Measurements from ENCODE around the gene RBAK.
"Not testable (repeated sequence)": the region's sequence is repeated elsewhere in the genome, so short reads cannot be mapped to it uniquely, and the experiment has no call there.

RBAK gene

DNA sequence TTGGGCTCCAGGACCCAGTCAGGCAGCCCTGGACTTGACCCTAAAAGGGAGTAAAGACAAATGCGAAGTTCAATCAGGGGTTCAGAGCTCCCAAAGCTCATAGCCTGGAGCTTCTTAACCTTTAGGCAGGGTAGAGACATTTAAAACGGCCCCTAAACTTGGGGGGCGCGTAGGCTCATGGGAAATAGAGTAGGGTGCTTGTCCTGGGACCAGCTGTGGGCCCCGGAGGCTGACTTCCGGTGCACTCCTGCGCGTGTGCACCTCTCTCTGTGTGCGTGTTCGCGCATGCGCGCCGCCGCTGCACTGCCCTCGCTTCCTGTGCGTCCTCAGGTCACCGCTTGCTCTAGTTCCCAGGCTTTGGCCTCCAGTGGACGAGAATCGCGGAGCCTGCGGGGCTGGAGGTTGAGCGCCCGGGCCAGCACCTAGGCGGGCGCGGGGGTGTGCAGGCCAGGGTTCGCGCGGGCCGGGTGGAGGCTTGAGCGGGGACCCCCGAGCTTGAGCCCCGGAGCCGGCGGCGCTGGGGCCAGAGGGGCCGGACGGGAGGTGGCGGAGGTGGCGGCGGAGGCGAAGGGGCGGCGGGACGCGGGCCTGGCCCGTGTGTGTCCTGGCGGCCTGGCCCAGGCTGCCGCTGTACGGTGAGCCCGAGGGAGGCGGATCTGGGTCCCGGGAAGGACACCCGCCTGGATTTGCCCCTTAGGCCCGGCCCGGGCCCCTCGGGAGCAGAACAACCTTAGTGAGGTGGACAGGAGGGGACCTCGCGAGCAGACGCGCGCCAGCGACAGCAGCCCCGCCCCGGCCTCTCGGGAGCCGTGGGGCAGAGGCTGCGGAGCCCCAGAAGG is at the start of gene RBAK:
TSS of gene RBAK (plus strand) at position 303 of the 839 bp plus-strand sequence. CDS start 2,217 bp downstream, outside the sequence.
- peak; percentile 99 for DNase-seq

GRCh38 chr7:4996696-4997222 is 48.9 kb upstream of the RBAK start:
- no peak for DNase-seq

DNA sequence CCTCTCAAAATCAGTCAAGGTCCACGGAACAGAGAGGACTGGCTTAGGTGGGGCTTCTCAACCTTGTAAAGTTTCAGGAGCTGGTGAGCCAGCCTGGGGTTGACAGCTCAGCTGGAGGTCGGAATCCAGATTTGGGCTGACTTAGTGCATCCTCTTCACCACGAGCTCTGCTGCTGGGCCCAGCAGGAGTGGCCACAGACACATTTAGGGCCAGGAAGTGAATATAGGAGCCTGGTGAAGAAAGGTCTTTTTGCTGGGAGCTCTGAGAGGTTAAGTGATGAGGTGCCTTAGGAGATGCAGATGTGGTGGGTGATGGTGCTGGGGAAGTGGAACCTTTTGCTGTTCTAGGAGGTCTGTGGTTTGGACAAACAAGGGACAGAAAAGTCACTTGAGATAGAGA is 47.4 kb upstream of the RBAK start:
- no peak for DNase-seq

DNA sequence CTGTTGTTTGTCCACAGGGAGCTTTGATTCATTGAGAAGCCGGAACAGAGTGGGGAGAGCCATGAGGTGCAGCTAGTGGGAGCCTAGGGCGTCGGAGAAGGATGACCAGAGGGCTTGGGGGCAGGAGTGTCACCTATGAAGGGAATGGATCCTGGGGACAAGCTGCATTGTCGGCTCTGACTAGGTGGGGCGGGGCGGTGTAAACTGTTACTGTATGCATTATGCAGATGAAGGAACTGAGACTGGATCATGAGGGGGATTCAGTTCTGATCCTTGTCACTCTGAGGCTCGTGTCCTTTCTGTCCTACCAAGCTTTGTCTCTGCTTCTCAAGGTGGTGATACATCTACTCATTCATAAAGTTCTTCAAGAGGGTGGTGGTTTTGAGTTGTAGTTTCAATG is 46.8 kb upstream of the RBAK start:
- no peak for DNase-seq

DNA sequence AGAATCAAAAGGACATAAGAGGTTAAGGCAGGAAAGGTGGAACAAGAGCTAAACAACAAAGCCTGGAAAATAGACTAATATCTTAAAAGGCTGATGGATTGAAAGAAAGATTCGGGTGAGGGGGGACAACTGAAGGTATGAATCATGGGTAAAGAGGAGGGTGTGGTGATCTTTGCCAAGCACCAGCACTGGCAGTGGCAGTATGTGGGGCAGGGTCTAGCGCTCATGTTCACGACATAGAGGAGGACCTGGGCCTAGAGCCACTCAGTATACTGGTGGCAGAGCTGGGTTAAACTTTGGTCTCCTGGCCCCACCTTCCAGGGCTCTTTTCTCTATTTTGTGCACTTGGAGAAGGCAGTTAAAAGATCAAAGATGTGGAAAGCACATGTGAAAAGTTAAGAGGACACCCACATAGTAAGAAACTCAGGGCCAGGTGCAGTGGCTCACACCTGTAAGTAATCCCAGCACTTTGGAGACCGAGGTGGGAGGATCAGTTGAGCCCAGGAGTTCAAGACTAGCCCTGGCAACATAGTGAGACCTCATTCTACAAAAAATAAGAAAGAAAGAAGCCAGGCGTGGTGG is 46.2 kb upstream of the RBAK start:
- no peak for DNase-seq

DNA sequence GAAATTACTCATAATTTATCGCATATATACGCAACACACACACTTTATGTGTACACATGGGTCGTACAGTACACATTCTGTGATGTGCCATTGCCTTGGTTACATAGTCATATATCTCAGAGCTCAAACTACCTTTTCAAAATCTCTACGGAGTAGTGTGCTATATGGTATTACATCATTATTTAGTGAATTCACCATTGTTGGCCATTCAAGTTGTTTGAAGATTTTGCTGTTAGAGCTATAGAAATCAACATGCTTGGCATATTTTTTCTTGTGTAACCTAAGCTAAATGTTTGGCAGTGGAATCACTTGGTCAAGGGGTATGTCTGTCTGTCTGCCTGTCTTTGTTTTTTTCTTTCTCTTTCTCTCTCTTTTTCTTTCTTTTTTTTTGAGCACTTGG is 44.7 kb upstream of the RBAK start:
- DNase-seq, result no peak

DNA sequence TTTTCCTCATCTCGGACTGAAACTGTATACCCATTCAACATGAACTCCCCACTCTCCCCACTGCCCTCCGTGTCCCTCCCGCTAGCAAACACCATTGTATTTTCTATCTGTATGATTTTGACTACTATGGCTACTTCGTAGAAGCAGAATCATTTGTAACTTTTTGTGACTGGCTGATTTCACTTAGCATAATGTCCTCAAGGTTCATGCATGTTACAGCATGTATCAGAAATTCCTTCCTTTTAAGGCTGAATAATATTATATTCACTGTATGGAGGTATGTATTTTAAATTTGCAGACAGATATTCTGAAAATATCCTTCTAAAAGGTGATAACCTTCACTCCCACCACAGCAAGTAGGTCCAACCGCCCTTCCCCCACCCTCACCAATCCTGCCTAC is 43.7 kb upstream of the RBAK start:
- no peak for DNase-seq

- DNase-seq, result peak; percentile 62
Measured at GRCh38 chr7:5005066-5005465, 40.6 kb upstream of the RBAK start.

GRCh38 chr7:5012985-5013384 is 32.7 kb upstream of the RBAK start:
- DNase-seq, result no peak

DNA sequence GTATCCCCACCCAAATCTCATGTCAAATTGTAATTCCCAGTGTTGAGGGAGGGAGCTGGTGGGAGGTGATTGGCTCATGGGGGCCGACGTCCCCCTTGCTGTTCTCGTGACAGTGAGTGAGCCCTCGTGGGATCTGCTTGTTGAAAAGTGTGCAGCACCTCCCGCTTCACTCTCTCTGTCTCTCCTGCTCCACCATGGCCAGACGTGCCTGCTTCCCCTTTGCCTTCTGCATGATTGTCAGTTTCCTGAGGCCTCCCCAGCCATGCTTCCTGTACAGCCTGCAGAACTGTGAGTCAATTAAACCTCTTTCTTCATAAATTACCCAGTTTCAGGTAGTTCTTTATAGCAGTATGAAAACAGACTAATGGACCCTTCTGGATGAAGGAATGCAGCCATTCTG is 29.7 kb upstream of the RBAK start:
- DNase-seq, result not testable (repeated sequence)

DNA sequence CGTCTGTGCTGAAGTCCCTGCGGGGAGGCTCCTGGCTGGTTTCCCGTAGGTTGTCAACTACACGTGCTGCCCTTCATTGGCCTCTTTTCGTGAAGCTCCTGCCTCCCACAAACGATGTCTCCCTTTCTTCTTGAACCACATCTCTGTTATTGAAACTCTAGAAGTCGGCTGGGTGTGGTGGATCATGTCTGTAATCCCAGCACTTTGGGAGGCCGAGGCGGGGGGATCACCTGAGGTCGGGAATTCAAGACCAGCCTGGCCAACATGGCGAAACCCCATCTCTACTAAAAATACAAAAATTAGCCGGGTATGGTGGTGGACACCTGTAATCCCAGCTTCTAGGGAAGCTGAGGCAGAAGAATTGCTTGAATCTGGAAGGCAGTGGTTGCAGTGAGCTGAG is 28.0 kb upstream of the RBAK start:
- DNase-seq, result not testable (repeated sequence)

DNA sequence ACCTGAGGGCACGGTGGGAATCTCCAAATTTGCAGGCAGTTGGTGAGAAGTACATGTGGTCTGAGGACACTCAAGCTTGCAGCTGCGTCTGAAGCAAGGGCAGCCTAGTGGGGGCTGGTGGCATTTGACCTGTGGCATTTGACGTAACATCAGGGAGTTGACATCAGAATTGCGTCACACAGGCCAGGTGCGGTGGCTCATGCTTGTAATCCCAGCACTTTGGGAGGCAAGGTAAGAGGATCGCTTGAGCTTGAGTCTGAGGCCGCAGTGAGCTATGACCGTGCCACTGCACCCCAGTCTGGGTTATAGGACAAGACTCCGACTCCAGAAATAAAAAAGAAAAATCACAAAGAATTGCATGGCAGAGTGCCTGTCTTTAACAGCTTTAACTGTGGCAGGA is 25.6 kb upstream of the RBAK start:
- no peak for DNase-seq

GRCh38 chr7:5020976-5021550 is 24.6 kb upstream of the RBAK start:
- not testable (repeated sequence) for DNase-seq

GRCh38 chr7:5023626-5024025 is 22.0 kb upstream of the RBAK start:
- DNase-seq, result not testable (repeated sequence)

GRCh38 chr7:5027796-5028410 is 17.8 kb upstream of the RBAK start:
- not testable (repeated sequence) for DNase-seq

GRCh38 chr7:5033186-5033585 is 12.5 kb upstream of the RBAK start:
- DNase-seq, result not testable (repeated sequence)

DNA sequence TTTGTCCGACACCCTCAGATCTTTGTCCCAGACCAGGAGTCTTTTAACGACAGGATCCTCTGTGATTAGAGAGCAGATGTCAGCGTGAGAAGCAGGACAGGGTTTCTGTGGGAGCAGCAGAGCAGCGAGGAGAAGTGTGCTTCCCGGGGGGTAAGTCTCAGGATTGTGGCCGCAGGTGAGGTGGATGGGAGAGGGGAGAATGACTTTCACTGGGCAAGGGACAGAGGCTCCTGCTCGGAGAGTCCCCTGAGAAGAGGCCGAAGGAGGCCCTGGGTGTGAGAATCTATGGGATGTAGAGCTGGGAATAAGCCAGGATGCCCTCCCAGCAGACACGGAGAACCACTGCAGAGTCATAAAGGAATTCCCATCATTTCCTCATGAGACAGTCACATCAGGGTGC is 10.4 kb upstream of the RBAK start:
- no peak for DNase-seq

GRCh38 chr7:5036446-5036845 is 9.2 kb upstream of the RBAK start:
- DNase-seq, result no peak

- no peak for DNase-seq
Measured at GRCh38 chr7:5041047-5041446, 4.6 kb upstream of the RBAK start.

GRCh38 chr7:5043661-5044060 is 2.0 kb upstream of the RBAK start:
- no peak for DNase-seq

DNA sequence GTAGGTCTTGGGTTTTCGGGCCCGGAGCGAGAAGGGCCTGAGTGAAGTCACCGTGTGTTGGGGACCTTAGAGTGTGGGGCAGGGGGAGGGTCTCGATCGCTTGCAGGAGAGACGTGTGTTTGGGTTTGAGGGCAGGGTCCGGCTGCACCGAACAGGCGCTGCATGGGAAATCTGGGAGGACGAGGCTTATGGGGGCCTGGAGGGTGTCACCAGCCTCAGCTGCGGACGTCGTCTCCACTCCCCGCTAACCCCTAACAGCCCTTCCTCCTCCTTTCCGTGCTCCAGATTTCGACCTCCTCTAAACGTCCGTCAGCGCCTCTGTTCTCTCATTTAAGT is 705 bp downstream of the RBAK start:
- DNase-seq, result not testable (repeated sequence)

GRCh38 chr7:5047127-5047526 is 1.5 kb downstream of the RBAK start:
- not testable (repeated sequence) for DNase-seq

DNA sequence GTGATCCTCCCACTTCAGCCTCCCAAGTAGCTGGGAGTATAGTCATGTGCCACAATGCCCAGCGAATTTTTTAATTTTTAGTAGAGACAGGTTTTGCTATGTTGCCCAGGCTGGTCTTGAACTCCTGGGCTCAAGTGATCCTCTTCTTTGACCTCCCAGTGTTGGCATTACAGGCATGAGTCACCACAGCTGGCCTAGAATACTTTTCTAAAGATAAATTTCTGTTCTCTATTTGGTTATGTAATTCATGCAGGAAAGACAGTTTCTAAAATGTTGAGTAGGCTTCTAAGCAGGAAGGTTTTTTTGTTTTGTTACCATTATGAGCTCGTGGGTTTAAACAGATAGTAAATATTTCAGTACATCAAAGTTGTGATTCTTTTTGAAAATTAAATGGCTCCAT is 5.0 kb downstream of the RBAK start:
- DNase-seq, result peak; percentile 86

GRCh38 chr7:5051731-5052130 is 6.1 kb downstream of the RBAK start:
- not testable (repeated sequence) for DNase-seq

Measured in MV-4-11 (cell line).